HG02678 (cell line): ENCODE results near the gene GPNMB.

Experiments
- ATAC-seq: cut with Tn5 transposase; IDR thresholded peaks from one replicate; pipeline ENCODE4 v1.9.1; 2021; ENCODE audit warnings: mild to moderate bottlenecking, moderate library complexity; ENCODE audit not compliant: unreplicated experiment

GPNMB gene

GRCh38 chr7:23268167-23268566 is 21.6 kb downstream of the GPNMB start:
- no peak for ATAC-seq

- no peak for ATAC-seq
Observed at GRCh38 chr7:23268746-23269145, 22.2 kb downstream of the GPNMB start.

GRCh38 chr7:23272275-23272674 is 25.7 kb downstream of the GPNMB start:
- no peak for ATAC-seq

- ATAC-seq, result peak; percentile 97
Observed at GRCh38 chr7:23273141-23273599, 26.6 kb downstream of the GPNMB start.

GRCh38 chr7:23275912-23276311 is 29.3 kb downstream of the GPNMB start:
- no peak for ATAC-seq

GRCh38 chr7:23276376-23276775 is 29.8 kb downstream of the GPNMB start:
- no peak for ATAC-seq

- no peak for ATAC-seq
Observed at GRCh38 chr7:23276947-23277346, 30.4 kb downstream of the GPNMB start.

GRCh38 chr7:23277359-23277989 is 30.9 kb downstream of the GPNMB start:
- ATAC-seq, result peak; percentile 33

- no peak for ATAC-seq
Observed at GRCh38 chr7:23279819-23280525, 33.4 kb downstream of the GPNMB start.

GRCh38 chr7:23283086-23283485 is 36.5 kb downstream of the GPNMB start:
- ATAC-seq, result no peak

GRCh38 chr7:23284871-23285270 is 38.3 kb downstream of the GPNMB start:
- ATAC-seq, result no peak

- no peak for ATAC-seq
Observed at GRCh38 chr7:23285657-23286646, 39.4 kb downstream of the GPNMB start.

- ATAC-seq, result no peak
Observed at GRCh38 chr7:23287612-23288011, 41.0 kb downstream of the GPNMB start.

GRCh38 chr7:23290993-23291392 is 44.4 kb downstream of the GPNMB start:
- ATAC-seq, result no peak

GRCh38 chr7:23291957-23292560 is 45.5 kb downstream of the GPNMB start:
- no peak for ATAC-seq

GRCh38 chr7:23292623-23293022 is 46.0 kb downstream of the GPNMB start:
- ATAC-seq, result no peak

- no peak for ATAC-seq
Observed at GRCh38 chr7:23293500-23294073, 47.0 kb downstream of the GPNMB start.

GRCh38 chr7:23294549-23295400 is 48.2 kb downstream of the GPNMB start:
- ATAC-seq, result no peak

- no peak for ATAC-seq
Observed at GRCh38 chr7:23295401-23295697, 48.8 kb downstream of the GPNMB start.
